ENCODE data around the gene ITGBL1. TPM values are rescaled to one million over a fixed set of nuclear protein-coding genes. Genes with fewer than 3 reads are reported as not detected.

The ITGBL1 gene
- total and polyA plus RNA-seq, 2 donors (not counting 1 experiment from before 2014, with no cell fraction given): not detected

GRCh38 chr13:101502618-101503017 lies 50.1 kb downstream of the ITGBL1 start:
- ATAC-seq (ENCODE audit: low read depth) (no peak), DNase-seq (no peak)
- H3K4me1 Mint-ChIP-seq: no peaks in the 10 kb centered on the region
- no peaks in the 10 kb centered on the region for H3K27me3 Mint-ChIP-seq
- Histone ChIP-seq H3K9me3 (ENCODE audit: control extremely low read depth in 1 of 3, control insufficient read depth in 2 of 3, insufficient read depth in 1 of 3, low read length in 2 of 3) (no peaks in the 10 kb centered on the region), H3K4me3 (ENCODE audit: control extremely low read depth in 1 of 5, extremely low read depth in 1 of 5, insufficient read depth in 1 of 5, low read depth in 2 of 5, low read length in 4 of 5) (no peak overlapping the region), H3K4me2 (replicated peaks; ENCODE audit: low read depth, low read length, poor library complexity, severe bottlenecking) (no peak overlapping the region), H2AFZ (ENCODE audit: insufficient read depth, low read depth, low read length, poor library complexity, severe bottlenecking) (no peak overlapping the region), H3K4me1 (ENCODE audit: control insufficient read depth in 2 of 2, insufficient read depth in 2 of 2, low read length in 2 of 2) (no peaks in the 10 kb centered on the region), H3K36me3 (replicated peaks in 1 of 2; ENCODE audit: control extremely low read depth in 1 of 2, control insufficient read depth in 1 of 2, extremely low read depth in 1 of 2, insufficient read depth in 2 of 2, low read length in 1 of 2) (no peaks in the 10 kb centered on the region), H3K27ac (ENCODE audit: low read length in 2 of 2) (no peak overlapping the region), H3K27me3 (replicated peaks in 1 of 4; ENCODE audit: control extremely low read depth in 1 of 4, control insufficient read depth in 3 of 4, insufficient read depth in 4 of 4, low read length in 3 of 4) (no peaks in the 10 kb centered on the region), H3K9ac (ENCODE audit: low read length) (no peak overlapping the region), H4K20me1 (ENCODE audit: control insufficient read depth, insufficient read depth, low read length, poor library complexity, severe bottlenecking) (no peaks in the 10 kb centered on the region), H3K79me2 (ENCODE audit: control insufficient read depth, insufficient read depth, low read length) (no peaks in the 10 kb centered on the region)
- no CpG with 5 or more reads among the region's 2 CpGs for WGBS (ENCODE audit: insufficient coverage)
- H3K27ac Mint-ChIP-seq: no peak overlapping the region
- no peaks in the 10 kb centered on the region for H3K9me3 Mint-ChIP-seq (ENCODE audit: insufficient read depth)
- TF ChIP-seq CTCF (IDR thresholded peaks at IDR 0.05): no peak
- TF ChIP-seq EZH2 (IDR thresholded peaks at IDR 0.05; ENCODE audit: borderline replicate concordance, insufficient read depth, low read depth, low read length, poor library complexity, severe bottlenecking): no peak
- ChIA-PET POLR2A (no interaction called here), CTCF (no interaction called here)
- intact Hi-C loops (cut with micrococcal nuclease): no loop called here
- H3K4me3 Mint-ChIP-seq: no peak overlapping the region

GRCh38 chr13:101511161-101511560 lies 58.7 kb downstream of the ITGBL1 start:
- Histone ChIP-seq H3K79me2 (ENCODE audit: control insufficient read depth, insufficient read depth, low read length) (no peaks in the 10 kb centered on the region), H4K20me1 (ENCODE audit: control insufficient read depth, insufficient read depth, low read length, poor library complexity, severe bottlenecking) (no peaks in the 10 kb centered on the region), H3K4me2 (replicated peaks; ENCODE audit: low read depth, low read length, poor library complexity, severe bottlenecking) (no peak overlapping the region), H3K4me3 (ENCODE audit: control extremely low read depth in 1 of 5, extremely low read depth in 1 of 5, insufficient read depth in 1 of 5, low read depth in 2 of 5, low read length in 4 of 5) (no peak overlapping the region), H3K9ac (ENCODE audit: low read length) (no peak overlapping the region), H3K27me3 (replicated peaks in 1 of 4; ENCODE audit: control extremely low read depth in 1 of 4, control insufficient read depth in 3 of 4, insufficient read depth in 4 of 4, low read length in 3 of 4) (no peaks in the 10 kb centered on the region), H3K9me3 (ENCODE audit: control extremely low read depth in 1 of 3, control insufficient read depth in 2 of 3, insufficient read depth in 1 of 3, low read length in 2 of 3) (no peaks in the 10 kb centered on the region), H3K27ac (ENCODE audit: low read length in 2 of 2) (no peak overlapping the region), H2AFZ (ENCODE audit: insufficient read depth, low read depth, low read length, poor library complexity, severe bottlenecking) (no peak overlapping the region), H3K36me3 (replicated peaks in 1 of 2; ENCODE audit: control extremely low read depth in 1 of 2, control insufficient read depth in 1 of 2, extremely low read depth in 1 of 2, insufficient read depth in 2 of 2, low read length in 1 of 2) (no peaks in the 10 kb centered on the region), H3K4me1 (ENCODE audit: control insufficient read depth in 2 of 2, insufficient read depth in 2 of 2, low read length in 2 of 2) (no peaks in the 10 kb centered on the region)
- H3K4me3 Mint-ChIP-seq: no peak overlapping the region
- POLR2A ChIA-PET: no interaction called here
- H3K4me1 Mint-ChIP-seq: no peaks in the 10 kb centered on the region
- no peaks in the 10 kb centered on the region for H3K9me3 Mint-ChIP-seq (ENCODE audit: insufficient read depth)
- H3K27ac Mint-ChIP-seq: no peak overlapping the region
- DNase-seq (no peak), ATAC-seq (ENCODE audit: low read depth) (no peak)
- TF ChIP-seq CTCF (IDR thresholded peaks at IDR 0.05) (no peak), EZH2 (IDR thresholded peaks at IDR 0.05; ENCODE audit: borderline replicate concordance, insufficient read depth, low read depth, low read length, poor library complexity, severe bottlenecking) (no peak)
- intact Hi-C loops (cut with micrococcal nuclease): no loop called here
- CTCF ChIA-PET: no interaction called here
- no peaks in the 10 kb centered on the region for H3K27me3 Mint-ChIP-seq

Measured in B cell (primary cell).